SK-N-SH treated with all-trans-retinoic acid at 6 μM for 48 hours (cell line): ENCODE measurements around the gene SGIP1.

Source experiments
- ATAC-seq: fragments of 200-7000 bp; cut with Tn5 transposase; 3 replicates; pipeline ENCODE4 v1.9.1; 2020; ENCODE audit warnings: mild to moderate bottlenecking, moderate library complexity
- ARNTL ChIP-seq: fragments of 450-650 bp; formaldehyde crosslinking; IDR thresholded peaks from 2 replicates; pipeline ENCODE4 v1.5.0; 2020; ENCODE audit warnings: low read depth, mild to moderate bottlenecking, moderate library complexity, borderline replicate concordance
- BACH2 ChIP-seq: fragments of 250-450 bp; sonication (Bioruptor Pico); IDR thresholded peaks from 2 replicates; pipeline ENCODE4 v1.9.0; 2021; ENCODE audit warnings: mild to moderate bottlenecking, borderline replicate concordance
- CSDC2 ChIP-seq: fragments of 250-450 bp; sonication (Bioruptor Pico); IDR thresholded peaks from 2 replicates; pipeline ENCODE4 v1.5.0; 2020; ENCODE audit warnings: mild to moderate bottlenecking, moderate library complexity
- ESRRG ChIP-seq: fragments of 250-450 bp; sonication (Bioruptor Pico); IDR thresholded peaks from 2 replicates; pipeline ENCODE4 v1.6.1; 2021; ENCODE audit warnings: mild to moderate bottlenecking
- ISL1 ChIP-seq: fragments of 250-450 bp; sonication (Bioruptor Pico); IDR thresholded peaks from 2 replicates; pipeline ENCODE4 v2.1.2; 2022; ENCODE audit warnings: mild to moderate bottlenecking, moderate library complexity
- OSR1 ChIP-seq: fragments of 250-450 bp; sonication (Bioruptor Pico); IDR thresholded peaks from 2 replicates; pipeline ENCODE4 v1.8.0; 2022; ENCODE audit warnings: moderate library complexity, mild to moderate bottlenecking, inconsistent platforms
- PPARA ChIP-seq: fragments of 250-450 bp; sonication (Bioruptor Pico); IDR thresholded peaks from 2 replicates; pipeline ENCODE4 v1.5.0; 2020; ENCODE audit warnings: mild to moderate bottlenecking, borderline replicate concordance
- SNAI2 ChIP-seq: fragments of 250-450 bp; sonication (Bioruptor Pico); IDR thresholded peaks from 2 replicates; pipeline ENCODE4 v1.5.0; 2020; ENCODE audit warnings: mild to moderate bottlenecking, moderate library complexity
- TCF4 ChIP-seq: fragments of 250-450 bp; sonication (Bioruptor Pico); IDR thresholded peaks from 2 replicates; pipeline ENCODE4 v1.8.0; 2021; ENCODE audit warnings: mild to moderate bottlenecking, moderate library complexity, borderline replicate concordance
- ZFP3 ChIP-seq: fragments of 250-450 bp; sonication (Bioruptor Pico); IDR thresholded peaks from 2 replicates; pipeline ENCODE4 v1.5.0; 2020; ENCODE audit warnings: mild to moderate bottlenecking, moderate library complexity
- ZFP30 ChIP-seq: fragments of 450-650 bp; formaldehyde crosslinking; IDR thresholded peaks from 2 replicates; pipeline ENCODE4 v1.5.0; 2022; ENCODE audit warnings: mild to moderate bottlenecking, moderate library complexity
- ZNF70 ChIP-seq: fragments of 450-650 bp; formaldehyde crosslinking; IDR thresholded peaks from 2 replicates; pipeline ENCODE4 v1.5.0; 2020; ENCODE audit warnings: mild to moderate bottlenecking, moderate library complexity
- ZNF8 ChIP-seq: fragments of 450-650 bp; formaldehyde crosslinking; IDR thresholded peaks from 2 replicates; pipeline ENCODE4 v1.5.0; 2020; ENCODE audit warnings: mild to moderate bottlenecking, moderate library complexity
- TF ChIP-seq, protein P1 (sequence below): fragments of 250-450 bp; sonication (Bioruptor Pico); IDR thresholded peaks from 2 replicates; pipeline ENCODE4 v1.8.0; 2020; ENCODE audit warnings: mild to moderate bottlenecking, moderate library complexity, borderline replicate concordance
- TF ChIP-seq, protein P2 (sequence below): fragments of 250-450 bp; sonication (Bioruptor Pico); IDR thresholded peaks from 2 replicates; pipeline ENCODE4 v1.5.1; 2021; ENCODE audit warnings: mild to moderate bottlenecking, moderate library complexity
- TF ChIP-seq, protein P3 (sequence below): fragments of 250-450 bp; sonication (Bioruptor Pico); IDR thresholded peaks from 2 replicates; pipeline ENCODE4 v1.5.0; 2020; ENCODE audit warnings: mild to moderate bottlenecking, moderate library complexity
- TF ChIP-seq, protein P4 (sequence below): fragments of 250-450 bp; sonication (Bioruptor Pico); IDR thresholded peaks from 2 replicates; pipeline ENCODE4 v1.5.1; 2020; ENCODE audit warnings: low read depth, mild to moderate bottlenecking, moderate library complexity

Gene SGIP1

DNA sequence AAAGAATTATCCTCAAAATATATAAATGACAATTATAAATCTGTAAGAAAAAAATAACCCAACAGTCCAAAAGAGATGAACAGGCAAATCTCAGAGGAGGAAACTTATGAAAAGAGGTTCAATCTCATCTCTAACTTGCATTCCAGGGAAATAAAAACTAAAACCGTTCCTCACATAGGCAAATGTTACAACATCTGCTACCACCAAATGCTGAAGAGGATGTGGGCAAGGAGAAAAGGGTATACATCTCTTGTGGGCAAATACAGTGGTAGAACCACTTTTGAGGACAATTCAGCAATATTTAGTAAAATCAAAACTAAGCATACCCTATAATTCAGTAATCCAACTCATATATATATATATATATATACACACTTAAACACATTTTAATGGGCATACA, 33.7 kb upstream of the SGIP1 start (continued):
- TF ChIP-seq, protein P1, sequence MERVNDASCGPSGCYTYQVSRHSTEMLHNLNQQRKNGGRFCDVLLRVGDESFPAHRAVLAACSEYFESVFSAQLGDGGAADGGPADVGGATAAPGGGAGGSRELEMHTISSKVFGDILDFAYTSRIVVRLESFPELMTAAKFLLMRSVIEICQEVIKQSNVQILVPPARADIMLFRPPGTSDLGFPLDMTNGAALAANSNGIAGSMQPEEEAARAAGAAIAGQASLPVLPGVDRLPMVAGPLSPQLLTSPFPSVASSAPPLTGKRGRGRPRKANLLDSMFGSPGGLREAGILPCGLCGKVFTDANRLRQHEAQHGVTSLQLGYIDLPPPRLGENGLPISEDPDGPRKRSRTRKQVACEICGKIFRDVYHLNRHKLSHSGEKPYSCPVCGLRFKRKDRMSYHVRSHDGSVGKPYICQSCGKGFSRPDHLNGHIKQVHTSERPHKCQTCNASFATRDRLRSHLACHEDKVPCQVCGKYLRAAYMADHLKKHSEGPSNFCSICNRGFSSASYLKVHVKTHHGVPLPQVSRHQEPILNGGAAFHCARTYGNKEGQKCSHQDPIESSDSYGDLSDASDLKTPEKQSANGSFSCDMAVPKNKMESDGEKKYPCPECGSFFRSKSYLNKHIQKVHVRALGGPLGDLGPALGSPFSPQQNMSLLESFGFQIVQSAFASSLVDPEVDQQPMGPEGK, result no peak
- TF ChIP-seq, protein P2, sequence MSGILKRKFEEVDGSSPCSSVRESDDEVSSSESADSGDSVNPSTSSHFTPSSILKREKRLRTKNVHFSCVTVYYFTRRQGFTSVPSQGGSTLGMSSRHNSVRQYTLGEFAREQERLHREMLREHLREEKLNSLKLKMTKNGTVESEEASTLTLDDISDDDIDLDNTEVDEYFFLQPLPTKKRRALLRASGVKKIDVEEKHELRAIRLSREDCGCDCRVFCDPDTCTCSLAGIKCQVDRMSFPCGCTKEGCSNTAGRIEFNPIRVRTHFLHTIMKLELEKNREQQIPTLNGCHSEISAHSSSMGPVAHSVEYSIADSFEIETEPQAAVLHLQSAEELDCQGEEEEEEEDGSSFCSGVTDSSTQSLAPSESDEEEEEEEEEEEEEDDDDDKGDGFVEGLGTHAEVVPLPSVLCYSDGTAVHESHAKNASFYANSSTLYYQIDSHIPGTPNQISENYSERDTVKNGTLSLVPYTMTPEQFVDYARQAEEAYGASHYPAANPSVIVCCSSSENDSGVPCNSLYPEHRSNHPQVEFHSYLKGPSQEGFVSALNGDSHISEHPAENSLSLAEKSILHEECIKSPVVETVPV (CRISPR knock-in tag), result no peak

DNA sequence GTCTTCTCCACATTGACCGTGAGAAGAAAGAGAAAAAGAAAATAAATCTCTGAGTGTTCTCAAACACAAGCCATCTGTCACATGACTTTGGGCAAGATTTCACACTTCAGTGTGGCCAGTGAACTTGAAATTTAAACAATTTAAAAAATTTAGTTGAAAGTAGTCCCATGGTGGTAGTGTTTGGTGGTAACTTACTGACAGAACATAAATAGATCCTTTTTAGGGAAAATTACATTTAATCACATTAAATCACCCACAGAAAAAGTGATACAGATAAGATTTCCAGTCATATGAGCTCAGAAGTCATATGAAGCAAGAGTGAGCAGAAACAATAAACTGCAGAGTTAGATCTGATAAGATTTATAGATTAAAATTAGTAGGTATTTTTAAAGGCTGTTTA, 31.9 kb upstream of the SGIP1 start:
- no peak for ATAC-seq
- TF ChIP-seq SNAI2 (CRISPR knock-in tag), result peak; percentile 17; the same call in 1 of the 2 replicates
- TF ChIP-seq OSR1 (CRISPR knock-in tag), result no peak
- no peak for TF ChIP-seq ZNF70 (CRISPR knock-in tag)
- TF ChIP-seq ISL1 (CRISPR knock-in tag), result peak; percentile 78
- peak; percentile 32; the same call in 1 of the 2 replicates for TF ChIP-seq TCF4
- no peak for TF ChIP-seq ESRRG (CRISPR knock-in tag)
- TF ChIP-seq, protein P3, sequence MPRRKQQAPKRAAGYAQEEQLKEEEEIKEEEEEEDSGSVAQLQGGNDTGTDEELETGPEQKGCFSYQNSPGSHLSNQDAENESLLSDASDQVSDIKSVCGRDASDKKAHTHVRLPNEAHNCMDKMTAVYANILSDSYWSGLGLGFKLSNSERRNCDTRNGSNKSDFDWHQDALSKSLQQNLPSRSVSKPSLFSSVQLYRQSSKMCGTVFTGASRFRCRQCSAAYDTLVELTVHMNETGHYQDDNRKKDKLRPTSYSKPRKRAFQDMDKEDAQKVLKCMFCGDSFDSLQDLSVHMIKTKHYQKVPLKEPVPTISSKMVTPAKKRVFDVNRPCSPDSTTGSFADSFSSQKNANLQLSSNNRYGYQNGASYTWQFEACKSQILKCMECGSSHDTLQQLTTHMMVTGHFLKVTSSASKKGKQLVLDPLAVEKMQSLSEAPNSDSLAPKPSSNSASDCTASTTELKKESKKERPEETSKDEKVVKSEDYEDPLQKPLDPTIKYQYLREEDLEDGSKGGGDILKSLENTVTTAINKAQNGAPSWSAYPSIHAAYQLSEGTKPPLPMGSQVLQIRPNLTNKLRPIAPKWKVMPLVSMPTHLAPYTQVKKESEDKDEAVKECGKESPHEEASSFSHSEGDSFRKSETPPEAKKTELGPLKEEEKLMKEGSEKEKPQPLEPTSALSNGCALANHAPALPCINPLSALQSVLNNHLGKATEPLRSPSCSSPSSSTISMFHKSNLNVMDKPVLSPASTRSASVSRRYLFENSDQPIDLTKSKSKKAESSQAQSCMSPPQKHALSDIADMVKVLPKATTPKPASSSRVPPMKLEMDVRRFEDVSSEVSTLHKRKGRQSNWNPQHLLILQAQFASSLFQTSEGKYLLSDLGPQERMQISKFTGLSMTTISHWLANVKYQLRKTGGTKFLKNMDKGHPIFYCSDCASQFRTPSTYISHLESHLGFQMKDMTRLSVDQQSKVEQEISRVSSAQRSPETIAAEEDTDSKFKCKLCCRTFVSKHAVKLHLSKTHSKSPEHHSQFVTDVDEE (CRISPR knock-in tag), result peak; percentile 55; the same call in 1 of the 2 replicates

DNA sequence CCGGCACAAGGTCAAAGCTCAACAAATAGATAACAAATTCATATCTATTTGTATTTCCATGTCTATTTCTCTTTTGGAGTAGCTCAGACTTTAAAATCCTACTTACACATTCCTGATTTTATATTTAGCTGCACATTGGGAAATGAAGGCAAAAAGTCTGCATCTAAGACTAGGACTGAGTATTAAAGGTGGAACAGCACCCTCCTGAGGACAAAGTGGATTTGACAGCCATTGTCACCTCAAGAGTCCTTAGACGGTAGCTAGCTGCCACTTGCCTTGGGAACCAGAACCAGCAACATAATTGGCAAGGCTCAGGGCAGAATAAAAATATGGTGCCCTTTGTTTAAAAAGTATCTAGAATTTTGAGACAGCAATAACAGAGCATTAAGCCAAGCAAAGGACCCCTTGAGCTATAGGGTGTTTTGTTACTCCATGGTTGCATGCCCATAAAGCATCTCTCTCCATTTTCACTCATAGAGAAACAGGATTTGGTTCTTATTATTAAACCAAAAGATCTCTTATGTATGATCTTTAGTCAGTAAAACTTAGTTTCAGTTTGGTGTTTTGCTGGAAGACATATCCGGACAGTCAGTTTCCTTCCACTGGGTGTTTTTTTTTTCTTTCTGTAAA, 30.0 kb upstream of the SGIP1 start:
- TF ChIP-seq ZNF70 (CRISPR knock-in tag) (no peak), CSDC2 (CRISPR knock-in tag) (no peak), BACH2 (no peak), OSR1 (CRISPR knock-in tag) (no peak), ARNTL (CRISPR knock-in tag) (no peak), ESRRG (CRISPR knock-in tag) (no peak)
- TF ChIP-seq, protein P3 (CRISPR knock-in tag), result no peak
- TF ChIP-seq, protein P4, sequence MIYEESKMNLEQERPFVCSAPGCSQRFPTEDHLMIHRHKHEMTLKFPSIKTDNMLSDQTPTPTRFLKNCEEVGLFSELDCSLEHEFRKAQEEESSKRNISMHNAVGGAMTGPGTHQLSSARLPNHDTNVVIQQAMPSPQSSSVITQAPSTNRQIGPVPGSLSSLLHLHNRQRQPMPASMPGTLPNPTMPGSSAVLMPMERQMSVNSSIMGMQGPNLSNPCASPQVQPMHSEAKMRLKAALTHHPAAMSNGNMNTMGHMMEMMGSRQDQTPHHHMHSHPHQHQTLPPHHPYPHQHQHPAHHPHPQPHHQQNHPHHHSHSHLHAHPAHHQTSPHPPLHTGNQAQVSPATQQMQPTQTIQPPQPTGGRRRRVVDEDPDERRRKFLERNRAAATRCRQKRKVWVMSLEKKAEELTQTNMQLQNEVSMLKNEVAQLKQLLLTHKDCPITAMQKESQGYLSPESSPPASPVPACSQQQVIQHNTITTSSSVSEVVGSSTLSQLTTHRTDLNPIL (CRISPR knock-in tag), result no peak
- peak; percentile 97 for ATAC-seq

DNA sequence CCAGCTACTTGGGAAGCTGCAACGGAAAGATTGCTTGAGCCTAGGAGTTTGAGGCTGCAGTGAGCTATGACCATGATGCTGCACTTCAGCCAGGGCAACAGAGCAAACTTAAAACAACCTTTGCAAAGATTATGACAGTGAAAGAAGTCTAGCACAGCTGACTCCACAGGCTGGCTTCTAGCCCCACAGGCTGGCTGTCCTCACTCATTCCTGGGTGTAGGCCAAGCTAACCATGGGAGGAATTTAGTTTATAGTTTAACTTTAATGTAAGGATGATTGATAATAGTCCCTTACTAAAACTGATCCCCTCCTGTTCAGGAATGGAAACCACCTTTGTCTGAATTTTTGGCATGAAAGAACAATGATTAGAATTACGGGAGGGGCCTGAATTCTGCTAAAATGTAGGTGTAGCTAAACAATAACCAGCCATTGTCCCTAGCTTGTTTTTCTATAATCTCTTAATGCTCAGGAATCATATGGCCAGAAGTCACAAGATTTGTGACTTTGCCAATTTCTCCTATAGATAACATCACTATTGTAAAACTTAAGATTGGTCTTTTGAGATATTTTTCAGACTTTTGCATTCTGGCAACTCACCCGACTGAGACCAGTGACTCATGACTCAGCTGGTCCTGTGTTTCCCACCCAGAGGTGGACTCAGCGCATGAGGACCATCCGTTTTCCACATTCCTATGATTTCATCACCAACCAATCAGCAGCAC, 28.1 kb upstream of the SGIP1 start:
- TF ChIP-seq BACH2 (no peak), PPARA (CRISPR knock-in tag) (no peak), ZFP30 (CRISPR knock-in tag) (no peak), ZNF8 (CRISPR knock-in tag) (no peak), TCF4 (no peak), ZFP3 (CRISPR knock-in tag) (no peak), ESRRG (CRISPR knock-in tag) (no peak)
- TF ChIP-seq, protein P2 (CRISPR knock-in tag), result no peak
- TF ChIP-seq, protein P3 (CRISPR knock-in tag), result no peak
- peak; percentile 33; the same call in 2 of the 3 replicates for ATAC-seq
